HG03432 (cell line): ENCODE results near the gene SRPK2.
"Not testable (repeated sequence)": the region's sequence is repeated elsewhere in the genome, so short reads cannot be mapped to it uniquely, and the experiment has no call there.

Experiments used
- ATAC-seq: cut with Tn5 transposase; IDR thresholded peaks from one replicate; pipeline ENCODE4 v1.9.1; 2021; ENCODE audit warnings: mild to moderate bottlenecking, moderate library complexity; ENCODE audit not compliant: unreplicated experiment

The SRPK2 gene

DNA sequence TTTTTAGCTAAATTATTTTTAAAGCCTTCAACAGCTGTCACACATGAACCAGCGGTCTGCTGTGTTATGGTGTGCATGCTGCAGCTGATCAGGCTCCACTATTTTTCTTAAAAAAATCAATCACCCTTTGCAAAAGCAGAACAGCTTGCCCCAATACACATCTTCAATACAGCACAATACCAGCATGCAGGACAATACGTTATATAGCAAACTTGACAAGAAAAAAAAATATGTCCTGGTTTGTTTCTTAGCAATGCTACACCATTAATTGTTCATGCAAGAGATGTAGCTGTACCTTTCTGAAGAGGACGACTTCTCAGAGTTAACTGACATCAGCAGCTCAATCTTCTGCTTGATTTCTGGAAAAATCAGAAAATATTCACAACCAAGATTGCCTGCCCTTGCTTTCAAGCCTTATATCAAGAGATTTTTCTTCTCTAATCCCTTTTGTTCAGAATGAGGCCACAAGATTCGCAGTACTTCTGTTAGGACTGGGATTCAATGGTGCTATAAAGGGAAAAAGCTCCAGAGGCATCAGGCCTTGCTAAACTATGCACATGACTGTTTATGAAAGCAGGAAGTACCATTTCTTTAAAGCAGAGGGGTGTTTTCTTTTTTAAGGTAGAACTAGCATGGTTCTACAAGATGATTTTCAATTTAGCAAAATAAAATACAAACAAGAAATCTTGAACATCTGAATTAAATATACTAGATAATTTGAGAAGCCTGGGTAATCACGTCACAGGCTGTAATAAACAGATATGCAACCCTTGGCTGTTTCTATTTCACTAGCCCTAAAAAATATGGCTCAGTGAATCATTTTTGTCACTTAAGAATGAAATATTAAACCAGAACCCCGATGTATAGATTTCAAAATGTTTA is 120.0 kb downstream of the SRPK2 start:
- ATAC-seq, result peak; percentile 79

DNA sequence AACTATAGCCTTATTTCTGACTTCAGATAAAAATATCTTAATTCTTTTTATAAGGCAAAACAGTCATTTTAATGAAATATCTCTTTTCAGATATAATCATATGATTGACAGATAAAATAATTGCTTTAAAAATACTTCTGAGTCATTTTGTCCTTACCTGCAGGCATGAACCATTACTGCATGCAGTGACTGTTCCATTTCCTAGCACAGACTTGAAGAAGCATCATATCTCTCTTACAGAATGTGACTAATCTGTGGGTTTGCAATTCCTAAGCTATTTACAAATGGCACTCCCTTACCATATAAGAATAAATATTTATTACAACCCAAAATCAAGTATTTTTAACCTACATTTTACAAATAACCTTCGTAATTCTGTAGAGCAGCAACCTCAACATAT is 120.7 kb downstream of the SRPK2 start:
- peak; percentile 45 for ATAC-seq

DNA sequence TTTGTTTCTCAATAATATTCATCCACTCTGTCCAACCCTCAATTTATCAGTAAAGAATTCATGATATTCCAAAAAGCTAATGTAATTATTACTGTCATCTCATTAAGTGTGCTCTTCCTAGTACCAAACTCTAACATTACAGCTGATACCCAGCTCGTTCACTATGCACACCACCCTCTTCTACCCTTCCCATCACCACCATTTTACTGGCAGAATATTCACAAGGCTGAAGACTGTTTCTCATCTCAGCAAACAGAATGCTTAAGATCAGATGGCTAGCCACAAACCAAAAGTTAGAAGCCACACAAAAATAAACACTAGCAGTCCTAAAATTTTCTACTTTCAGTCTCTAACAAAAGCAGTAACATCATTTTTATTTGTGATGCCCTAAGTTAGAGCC is 121.5 kb downstream of the SRPK2 start:
- no peak for ATAC-seq

DNA sequence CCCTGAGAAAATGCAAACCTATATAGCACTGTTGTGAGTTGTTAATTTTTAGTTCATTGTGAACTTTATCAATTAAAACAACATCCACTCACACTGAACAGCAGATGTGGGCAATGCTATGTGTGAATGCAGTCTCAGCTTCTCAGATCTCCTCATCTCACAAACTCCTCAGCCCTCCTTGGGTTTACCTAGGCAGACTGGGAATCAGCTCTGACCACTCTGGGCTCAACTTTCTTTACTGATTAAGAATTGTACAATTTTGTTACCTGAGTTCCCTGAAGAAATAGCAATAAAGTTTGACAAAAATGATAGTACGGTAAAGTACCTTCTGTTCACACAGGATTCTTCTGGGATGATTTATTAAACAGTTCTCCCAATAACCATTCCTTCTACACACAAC is 124.0 kb downstream of the SRPK2 start:
- ATAC-seq, result no peak

DNA sequence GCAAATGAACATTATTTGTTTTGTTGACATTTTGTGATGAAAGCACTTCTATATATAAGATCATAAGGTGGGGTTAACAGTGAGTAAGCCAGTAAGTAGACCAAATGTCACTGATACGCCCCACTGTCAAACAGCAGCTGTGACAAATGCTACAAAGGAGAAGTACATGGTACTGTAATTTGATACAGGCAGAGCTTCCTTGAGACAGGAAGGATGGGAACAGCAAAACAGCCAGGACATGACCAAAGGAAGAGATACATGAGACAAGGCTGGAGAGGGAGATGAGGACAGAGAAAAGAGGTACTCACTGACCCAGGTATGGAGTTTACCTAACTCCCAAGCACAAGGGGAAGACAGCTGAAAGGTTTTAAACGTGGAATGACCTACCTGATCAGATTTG is 127.0 kb downstream of the SRPK2 start:
- no peak for ATAC-seq

DNA sequence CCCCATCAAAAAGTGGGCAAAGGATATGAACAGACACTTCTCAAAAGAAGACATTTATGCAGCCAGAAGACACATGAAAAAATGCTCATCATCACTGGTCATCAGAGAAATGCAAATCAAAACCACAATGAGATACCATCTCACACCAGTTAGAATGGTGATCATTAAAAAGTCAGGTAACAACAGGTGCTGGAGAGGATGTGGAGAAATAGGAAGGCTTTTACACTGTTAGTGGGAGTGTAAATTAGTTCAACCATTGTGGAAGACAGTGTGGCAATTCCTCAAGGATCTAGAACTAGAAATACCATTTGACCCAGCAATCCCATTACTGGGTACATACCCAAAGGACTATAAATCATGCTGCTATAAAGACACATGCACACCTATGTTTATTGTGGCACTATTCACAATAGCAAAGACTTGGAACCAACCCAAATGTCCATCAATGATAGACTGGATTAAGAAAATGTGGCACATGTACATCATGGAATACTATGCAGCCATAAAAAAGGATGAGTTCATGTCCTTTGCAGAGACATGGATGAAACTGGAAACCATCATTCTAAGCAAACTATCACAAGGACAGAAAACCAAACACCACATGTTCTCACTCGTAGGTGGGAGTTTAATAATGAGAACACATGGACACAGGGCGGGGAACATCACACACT is 128.4 kb downstream of the SRPK2 start:
- not testable (repeated sequence) for ATAC-seq

DNA sequence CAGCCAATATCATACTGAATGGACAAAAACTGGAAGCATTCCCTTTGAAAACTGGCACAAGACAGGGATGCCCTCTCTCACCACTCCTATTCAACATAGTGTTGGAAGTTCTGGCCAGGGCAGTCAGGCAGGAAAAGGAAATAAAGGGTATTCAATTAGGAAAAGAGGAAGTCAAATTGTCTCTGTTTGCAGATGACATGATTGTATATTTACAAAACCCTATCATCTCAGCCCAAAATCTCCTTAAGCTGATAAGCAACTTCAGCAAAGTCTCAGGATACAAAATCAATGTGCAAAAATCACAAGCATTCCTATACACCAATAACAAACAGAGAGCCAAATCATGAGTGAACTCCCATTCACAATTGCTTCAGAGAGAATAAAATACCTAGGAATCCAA is 129.8 kb downstream of the SRPK2 start:
- not testable (repeated sequence) for ATAC-seq

DNA sequence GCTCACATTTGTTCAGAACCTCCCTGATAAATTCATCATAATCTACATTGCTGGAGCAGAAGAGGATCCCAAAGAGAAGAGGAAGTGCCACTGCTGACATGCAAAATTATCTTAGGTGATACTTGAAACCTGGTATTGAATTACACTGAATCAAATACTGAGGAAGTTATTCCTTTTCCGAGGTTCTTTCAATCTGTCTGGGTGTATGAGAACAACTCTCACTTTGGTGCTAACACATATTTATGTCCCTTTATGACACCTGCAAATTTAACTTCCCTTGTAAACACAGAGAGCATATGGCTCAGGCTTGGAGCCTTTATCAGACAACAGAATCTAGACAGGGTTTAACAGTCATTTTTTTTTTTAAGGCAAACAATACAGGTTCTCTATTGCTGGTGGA is 131.4 kb downstream of the SRPK2 start:
- ATAC-seq, result no peak

DNA sequence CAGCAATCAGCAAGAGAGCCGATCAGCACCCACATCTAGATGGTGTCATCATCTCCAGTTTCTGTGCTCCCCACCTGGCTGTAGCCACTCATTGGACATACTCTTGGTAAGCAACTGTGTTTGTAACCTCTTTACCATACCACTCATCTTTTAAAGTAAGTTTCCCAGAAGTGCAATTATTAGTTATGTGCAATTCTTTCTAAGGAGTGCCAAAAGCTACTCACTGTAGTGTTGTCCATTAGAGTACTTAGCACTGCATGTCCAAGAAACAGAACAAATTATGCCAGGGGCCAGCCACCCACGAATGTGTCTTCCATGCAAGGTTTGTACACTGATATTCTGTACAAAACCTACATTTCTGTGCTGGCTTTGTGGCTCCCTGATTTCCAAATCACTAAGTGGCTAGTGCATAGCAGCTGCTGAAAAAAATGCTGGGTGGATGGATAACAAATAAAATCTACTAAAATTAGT is 131.9 kb downstream of the SRPK2 start:
- no peak for ATAC-seq

DNA sequence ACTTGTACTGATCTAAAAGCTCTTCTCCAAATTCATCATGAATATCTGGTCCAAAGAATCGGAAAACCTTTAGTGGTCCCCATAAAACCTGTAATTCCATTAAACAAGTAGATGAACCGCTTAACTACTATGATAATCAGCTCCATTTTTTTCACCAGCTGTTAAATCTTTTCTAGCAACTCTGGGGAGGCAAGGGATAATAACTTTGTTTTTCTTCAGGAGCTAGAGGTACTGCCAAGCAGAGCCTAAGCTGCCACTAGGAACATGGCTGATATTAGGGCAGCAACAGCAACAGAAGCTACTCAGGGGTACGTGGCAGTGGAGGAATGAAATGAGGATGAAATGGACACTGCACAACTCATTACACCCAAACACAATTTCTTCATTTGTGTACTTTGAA is 138.0 kb downstream of the SRPK2 start:
- no peak for ATAC-seq

DNA sequence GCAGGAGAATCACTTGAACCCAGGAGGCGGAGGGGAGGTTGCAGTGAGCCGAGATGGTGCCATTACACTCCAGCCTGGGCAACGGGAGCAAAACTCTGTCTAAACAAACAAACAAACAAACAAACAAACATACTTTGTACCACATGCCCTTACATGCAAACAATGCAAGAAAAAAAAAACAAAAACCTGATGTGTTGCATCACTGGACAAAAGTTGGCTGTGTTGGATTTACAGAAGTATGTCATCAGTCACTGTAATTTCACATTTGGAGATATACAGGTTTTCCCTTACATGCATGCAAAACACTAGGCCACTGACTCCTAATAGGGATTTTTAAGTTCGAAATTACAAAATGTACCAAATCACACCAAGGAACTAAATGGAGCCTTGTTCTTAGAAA is 138.5 kb downstream of the SRPK2 start:
- no peak for ATAC-seq

DNA sequence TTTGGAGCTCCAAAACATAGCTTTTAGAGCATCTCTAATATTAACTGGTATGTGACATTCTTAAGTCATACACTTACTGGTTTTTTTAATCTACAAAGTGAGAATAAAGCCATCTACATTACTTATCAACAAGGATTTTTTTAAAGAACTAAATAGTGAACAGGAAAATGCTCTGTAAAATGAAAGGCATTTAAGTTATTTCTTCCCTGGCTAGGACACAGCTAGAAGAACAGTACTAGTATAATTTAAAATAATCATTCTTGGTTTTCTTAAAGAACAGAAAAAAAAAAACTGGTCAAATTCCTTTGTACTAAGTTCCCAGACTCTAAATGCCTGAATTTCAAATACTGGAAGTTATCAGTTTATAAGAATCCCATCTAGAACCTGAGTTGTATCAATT is 139.5 kb downstream of the SRPK2 start:
- ATAC-seq, result no peak

DNA sequence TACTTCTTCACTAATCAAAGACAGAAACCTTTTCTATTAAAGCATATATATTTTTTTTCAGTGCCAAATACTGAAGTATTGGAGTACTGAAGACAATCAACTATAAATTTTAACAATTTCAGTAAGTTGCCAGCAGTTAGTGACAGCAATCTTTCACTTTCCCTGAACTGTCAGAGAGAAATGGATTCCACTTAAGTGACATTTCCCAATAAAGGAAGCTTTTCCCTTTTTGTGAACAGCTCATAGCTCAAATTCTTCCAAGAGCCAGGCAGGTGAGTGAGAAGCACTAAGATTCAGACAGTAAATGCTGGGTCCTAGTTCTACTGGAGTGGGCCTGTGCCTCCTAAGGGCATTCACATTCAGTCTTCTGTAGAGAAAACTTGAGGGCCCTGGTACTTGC is 142.0 kb downstream of the SRPK2 start:
- ATAC-seq, result no peak

DNA sequence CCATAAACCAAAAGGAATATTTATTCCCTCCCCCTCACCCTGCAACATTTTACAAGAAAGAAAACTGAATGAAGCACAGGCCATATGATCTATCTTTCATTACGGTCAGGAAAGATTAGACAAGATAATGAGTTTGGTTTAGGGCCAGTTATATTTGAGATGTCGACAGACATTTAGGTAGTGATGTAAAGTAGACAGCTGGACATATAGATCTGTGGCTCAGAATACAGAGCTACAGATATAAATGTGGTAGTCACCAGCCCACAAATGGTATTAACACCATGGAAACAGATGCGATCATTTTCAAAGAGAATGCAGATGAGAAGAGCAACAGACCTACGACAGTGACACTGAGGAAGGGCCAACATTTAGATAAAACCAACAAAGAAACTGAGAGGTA is 142.5 kb downstream of the SRPK2 start:
- ATAC-seq, result no peak

DNA sequence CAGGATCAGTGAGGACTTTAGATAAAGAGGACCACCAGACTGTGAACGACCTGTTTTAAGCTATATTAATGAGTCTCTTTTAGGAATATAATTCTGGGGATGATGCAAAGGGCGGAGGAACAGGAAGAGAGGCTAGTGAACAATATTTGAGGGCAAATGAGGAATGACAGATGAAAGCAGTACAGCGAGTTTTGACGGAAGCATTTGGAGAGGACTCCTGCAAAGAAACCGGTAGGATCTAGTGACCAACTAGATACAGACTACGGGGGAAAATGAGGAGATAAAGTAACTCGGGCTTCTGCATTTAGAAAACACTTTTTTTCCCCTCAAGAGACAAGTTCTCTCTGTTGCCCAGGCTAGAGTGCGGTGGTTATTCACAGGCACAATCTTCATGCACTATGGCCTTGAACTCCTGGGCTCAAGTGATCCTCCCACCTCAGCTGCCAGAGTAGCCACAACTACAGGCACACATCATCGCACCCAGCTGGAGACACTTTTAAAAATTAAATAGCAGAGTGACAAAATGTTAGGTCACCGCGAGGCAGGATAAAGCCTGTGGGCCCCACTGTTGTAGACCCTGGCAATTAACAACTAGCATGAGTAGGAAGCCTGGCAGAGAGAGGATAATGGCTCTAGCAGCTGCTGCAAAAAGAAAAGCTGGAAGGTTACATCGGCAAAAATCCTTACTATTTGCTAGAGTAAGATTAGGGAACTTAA is 143.2 kb downstream of the SRPK2 start:
- ATAC-seq, result peak; percentile 56

DNA sequence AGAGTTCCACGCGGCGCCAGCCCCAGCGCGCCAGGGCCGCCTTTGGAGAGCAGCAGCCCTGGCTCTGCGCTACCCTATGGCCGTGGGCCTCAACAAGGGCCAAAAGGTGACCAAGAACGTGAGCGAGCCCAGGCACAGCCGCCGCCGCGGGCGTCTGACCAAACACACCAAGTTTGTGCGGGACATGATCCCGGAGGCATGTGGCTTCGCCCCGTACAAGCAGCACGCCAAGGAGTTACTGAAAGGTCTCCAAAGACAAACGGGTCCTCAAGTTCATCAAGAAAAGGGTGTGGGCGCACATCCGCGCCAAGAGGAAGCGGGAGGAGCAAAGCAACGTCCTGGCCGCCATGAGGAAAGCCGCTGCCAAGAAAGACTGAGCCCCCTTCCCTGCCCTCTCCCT is 144.1 kb downstream of the SRPK2 start:
- no peak for ATAC-seq

DNA sequence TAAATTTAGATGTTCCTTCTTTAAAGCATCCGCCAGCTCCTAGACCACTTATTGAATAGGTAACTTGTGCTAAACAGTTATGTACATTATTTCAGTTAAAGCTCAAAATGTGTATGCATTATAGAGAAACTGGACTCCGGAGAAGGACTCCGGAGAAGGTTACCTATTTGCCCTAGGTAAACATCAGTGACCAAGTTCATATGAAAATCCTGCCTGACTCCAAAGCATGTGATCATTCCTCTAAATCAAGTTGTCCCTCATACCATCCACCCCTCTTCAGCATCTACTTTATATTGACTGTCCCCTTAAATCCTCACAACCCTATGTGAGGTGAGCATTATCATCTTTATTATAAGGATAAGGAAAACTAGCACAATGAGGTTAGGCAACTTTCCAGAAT is 147.5 kb downstream of the SRPK2 start:
- ATAC-seq, result no peak

DNA sequence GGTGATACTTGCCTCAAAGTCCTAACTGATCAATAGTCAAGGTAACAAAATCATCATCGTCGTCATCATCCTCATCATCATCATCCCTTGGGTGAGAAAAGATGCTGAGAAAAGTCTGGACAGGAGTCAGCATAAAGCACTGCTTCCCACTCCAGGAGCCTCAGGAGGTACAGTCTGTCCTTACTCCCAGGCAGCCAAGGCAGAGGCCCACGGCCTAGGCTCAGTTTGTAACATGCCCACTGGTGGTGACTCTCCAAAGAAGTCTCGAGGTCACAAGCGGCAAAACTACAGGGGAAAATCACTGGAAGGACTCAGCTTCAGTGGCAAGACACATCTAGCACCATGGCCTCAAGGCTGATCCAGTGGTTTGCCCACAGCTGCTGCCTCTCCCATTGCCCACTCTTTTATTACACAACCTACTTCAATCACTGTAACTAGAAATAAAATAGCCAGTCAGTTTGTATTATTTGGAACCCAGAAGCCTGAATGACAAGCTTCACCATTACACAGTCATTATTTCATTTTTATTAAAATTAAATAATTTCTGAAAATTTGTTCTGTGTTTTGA is 150.4 kb downstream of the SRPK2 start:
- ATAC-seq, result no peak

DNA sequence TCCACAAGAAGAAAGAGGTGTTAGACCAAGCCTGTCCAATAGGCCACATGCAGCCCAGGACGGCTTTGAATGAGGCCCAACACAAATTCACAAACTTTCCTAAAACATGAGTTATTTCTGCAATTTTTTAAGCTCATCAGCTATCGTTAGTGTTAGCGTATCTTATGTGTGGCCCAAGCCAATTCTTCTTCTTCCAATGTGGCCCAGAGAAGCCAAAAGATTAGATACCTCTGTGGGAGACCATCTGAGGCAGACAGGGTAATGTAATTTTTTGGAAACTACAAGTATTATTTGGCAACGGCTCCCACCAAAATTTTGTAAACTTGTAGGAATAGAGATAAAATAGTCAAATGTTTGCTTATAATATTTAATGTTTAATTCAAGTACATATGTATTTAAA is 153.8 kb downstream of the SRPK2 start:
- no peak for ATAC-seq

DNA sequence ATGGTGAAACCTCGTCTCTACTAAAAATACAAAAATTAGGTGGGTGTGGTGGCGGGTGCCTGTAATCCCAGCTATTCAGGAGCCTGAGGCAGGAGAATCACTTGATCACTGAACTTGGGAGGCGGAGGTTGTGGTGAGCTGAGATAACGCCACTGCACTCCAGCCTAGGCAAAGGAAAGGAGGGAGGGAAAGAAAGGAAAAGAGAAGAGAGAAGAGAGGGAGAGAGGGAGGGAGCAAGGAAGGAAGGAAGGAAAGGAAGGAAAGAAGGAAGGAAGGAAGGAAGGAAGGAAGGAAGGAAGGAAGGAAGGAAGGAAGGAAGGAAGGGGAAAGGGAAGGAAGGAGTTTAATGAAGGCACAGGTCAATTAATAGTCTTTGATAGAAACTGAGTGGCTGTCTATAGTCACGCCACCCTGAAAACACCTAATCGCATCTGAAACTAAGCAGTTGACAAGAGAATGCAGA is 155.9 kb downstream of the SRPK2 start:
- not testable (repeated sequence) for ATAC-seq

DNA sequence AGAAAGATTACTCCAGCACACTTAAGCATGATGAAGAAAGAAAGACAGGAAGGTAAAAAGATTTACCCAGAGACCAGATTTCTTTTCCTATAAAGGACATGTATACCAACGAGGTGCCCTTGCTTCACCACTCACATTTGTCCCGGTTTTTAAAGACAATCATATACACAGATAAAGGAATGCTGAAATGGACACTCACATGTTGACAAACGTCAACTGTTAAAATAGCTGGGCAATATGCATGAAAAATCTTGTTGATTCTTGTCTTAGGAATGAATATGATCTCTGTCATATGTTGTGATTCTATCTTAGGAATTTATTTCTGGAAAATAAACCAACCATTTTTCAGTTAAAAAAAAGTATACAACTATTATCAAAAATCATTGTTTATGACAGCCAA is 158.2 kb downstream of the SRPK2 start:
- no peak for ATAC-seq
